Mononuclear cell (primary cell): ENCODE results near the gene CNPY4. TPM values are rescaled to one million over a fixed set of nuclear protein-coding genes. Genes with fewer than 3 reads are reported as not detected.

ENCODE experiments used
- H3K27me3 ChIP-seq: 2 replicates; pipeline ENCODE4 v1.6.0; 2011; ENCODE audit warnings: low read length, control low read depth; ENCODE audit not compliant: insufficient read depth
- H3K4me1 ChIP-seq: 2 replicates; pipeline ENCODE4 v1.5.1; 2011; ENCODE audit warnings: mild to moderate bottlenecking, low read length, control low read depth; ENCODE audit not compliant: insufficient read depth
- H3K4me3 ChIP-seq: 2 replicates; pipeline ENCODE4 v1.5.1; 2011; ENCODE audit warnings: mild to moderate bottlenecking, low read length, moderate library complexity
- H3K9me3 ChIP-seq: 2 replicates; pipeline ENCODE4 v1.5.1; 2011; ENCODE audit warnings: low read depth, mild to moderate bottlenecking, control low read depth, low read length
- total RNA-seq: library from RNA; depleted of rRNA; stranded (reverse); fragments of >200 nt; gene quantifications from one replicate; pipeline ENCODE4 v1.2.3, GENCODE V29; 2012

The CNPY4 gene
- 13.3 TPM for total RNA-seq

DNA sequence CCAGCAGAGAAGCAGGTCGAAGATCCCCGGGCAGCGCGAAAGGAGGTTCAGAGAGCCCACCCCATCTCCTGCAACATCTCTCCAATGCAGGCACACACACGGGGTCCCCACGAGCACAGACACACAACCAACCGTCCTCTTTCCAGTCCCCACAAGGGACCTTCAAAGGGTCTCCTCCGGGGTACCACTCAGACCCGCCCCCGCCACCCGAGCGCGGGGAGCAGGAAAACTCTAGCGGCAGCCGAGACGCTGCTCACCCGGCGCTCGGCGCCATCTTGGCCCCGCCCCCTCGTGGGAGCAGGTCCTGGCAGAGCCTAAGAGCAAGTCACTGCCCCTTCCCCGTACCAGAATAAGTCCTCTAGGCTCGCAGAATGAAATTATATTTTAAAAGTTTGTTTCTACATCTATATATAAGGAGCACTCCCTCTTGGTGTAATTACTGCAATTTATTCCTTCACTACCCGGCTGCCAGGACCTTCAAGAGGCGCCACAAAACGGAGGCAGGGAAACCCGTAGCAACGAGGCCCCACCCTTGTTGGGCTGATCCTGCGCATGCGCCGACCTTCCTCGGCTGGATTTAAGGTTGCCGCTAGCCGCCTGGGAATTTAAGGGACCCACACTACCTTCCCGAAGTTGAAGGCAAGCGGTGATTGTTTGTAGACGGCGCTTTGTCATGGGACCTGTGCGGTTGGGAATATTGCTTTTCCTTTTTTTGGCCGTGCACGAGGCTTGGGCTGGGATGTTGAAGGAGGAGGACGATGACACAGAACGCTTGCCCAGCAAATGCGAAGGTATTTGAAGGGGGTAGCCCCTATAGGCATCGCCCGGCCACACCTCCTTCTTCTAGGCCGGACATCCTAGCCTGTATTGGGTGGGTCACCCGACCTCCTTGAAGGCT is at the start of gene CNPY4, which contains the start of gene TAF6:
Gene CNPY4, plus strand, starts transcription at position 563 of the 898 bp plus-strand sequence. Its CDS starts 111 bp downstream, at position 674.
Gene TAF6, minus strand, starts transcription at position 287 of the 898 bp plus-strand sequence. CDS start 5,149 bp downstream, outside the sequence.
- Histone ChIP-seq H3K4me1 (peaks cover 37% of the 10 kb centered on the region), H3K4me3 (peak within 1 kb of the TSS; percentile 83), H3K27me3 (no peaks in the 10 kb centered on the region), H3K9me3 (no peaks in the 10 kb centered on the region)

DNA sequence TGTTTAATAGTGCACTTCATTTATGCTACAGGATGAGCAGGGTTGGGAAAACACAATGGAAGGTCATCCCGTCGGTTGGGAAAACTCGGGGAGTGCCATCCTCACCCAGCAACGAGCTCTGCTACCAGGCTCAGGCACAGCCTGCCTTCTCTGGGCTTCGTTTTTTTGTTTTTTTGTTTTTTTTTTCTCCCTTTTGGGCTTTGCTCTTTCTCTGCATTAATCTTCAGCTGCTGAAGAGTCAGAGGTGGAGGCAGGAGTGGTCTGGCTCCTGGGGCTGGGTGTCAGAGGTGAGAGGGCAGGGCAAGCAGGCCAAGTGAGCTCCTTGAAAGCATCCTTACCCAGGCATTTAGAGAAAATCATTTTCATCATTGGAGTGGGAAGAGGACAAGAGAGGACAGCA is 49.4 kb upstream of the CNPY4 start:
- Histone ChIP-seq H3K9me3 (peaks cover 27% of the 10 kb centered on the region), H3K4me1 (no peaks in the 10 kb centered on the region), H3K4me3 (no peak overlapping the region), H3K27me3 (no peaks in the 10 kb centered on the region)

DNA sequence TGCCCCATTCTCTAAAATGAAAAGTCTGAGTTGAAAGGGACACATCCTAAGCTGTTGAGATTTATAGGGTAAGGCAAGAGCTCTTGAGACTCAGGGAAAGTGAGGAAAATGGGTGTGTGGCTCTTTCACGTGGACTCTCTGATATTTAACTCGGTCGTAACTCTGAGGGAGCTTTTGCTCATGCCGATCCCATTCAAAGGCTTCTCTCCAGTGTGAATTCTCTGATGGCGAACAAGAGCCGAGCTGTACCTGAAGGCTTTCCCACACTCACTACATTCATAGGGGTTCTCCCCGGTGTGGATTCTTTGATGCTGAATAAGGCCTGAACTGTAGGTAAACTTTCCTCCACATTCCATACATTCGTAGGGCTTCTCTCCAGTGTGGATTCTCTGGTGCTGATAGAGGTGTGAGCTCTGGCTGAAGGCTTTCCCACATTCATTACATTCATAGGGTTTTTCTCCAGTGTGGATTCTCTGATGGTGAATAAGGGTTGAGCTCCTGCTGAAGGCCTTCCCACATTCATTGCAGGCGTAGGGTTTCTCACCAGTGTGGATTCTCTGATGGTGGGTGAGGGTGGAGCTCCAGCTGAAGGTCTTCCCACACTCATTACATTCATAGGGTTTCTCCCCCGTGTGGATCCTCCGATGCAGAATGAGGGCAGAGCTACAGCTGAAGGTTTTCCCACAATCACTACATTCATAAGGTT is 48.3 kb upstream of the CNPY4 start:
- no peak overlapping the region for H3K4me3 ChIP-seq
- no peaks in the 10 kb centered on the region for H3K4me1 ChIP-seq
- H3K9me3 ChIP-seq = peaks cover 27% of the 10 kb centered on the region
- no peaks in the 10 kb centered on the region for H3K27me3 ChIP-seq

DNA sequence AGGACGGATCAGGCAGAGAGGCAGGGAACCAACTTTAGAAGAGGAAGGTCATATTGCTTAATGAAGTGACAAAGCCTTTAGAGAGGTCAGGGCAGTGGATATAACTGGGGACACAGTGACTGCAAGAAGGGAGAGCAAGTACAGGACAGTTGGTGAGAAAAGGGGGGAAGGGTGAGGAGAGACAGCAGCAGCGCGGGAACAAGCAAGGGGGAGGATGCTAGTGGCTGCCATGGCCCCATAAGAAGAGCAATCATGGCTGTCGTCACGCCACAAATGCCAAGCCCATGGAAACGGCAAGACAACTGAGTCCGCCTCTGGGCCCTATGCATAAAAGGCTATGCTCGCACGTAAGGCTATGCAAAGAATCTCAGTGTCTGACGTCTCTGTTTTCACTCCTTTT is 47.0 kb upstream of the CNPY4 start:
- H3K9me3 ChIP-seq = peaks cover 27% of the 10 kb centered on the region
- H3K4me3 ChIP-seq = no peak overlapping the region
- no peaks in the 10 kb centered on the region for H3K27me3 ChIP-seq
- H3K4me1 ChIP-seq = no peaks in the 10 kb centered on the region

GRCh38 chr7:100074841-100075240 is 44.6 kb upstream of the CNPY4 start:
- no peak overlapping the region for H3K4me3 ChIP-seq
- H3K27me3 ChIP-seq = no peaks in the 10 kb centered on the region
- peaks cover 27% of the 10 kb centered on the region for H3K9me3 ChIP-seq
- peaks cover under 1% of the 10 kb centered on the region for H3K4me1 ChIP-seq

- peaks cover 25% of the 10 kb centered on the region for H3K9me3 ChIP-seq
- no peaks in the 10 kb centered on the region for H3K27me3 ChIP-seq
- H3K4me3 ChIP-seq = no peak overlapping the region
- peaks cover 6% of the 10 kb centered on the region for H3K4me1 ChIP-seq
Observed at GRCh38 chr7:100075418-100075817, 44.0 kb upstream of the CNPY4 start.

- peaks cover 8% of the 10 kb centered on the region for H3K9me3 ChIP-seq
- H3K27me3 ChIP-seq = no peaks in the 10 kb centered on the region
- H3K4me3 ChIP-seq = no peak overlapping the region
- H3K4me1 ChIP-seq = peaks cover 17% of the 10 kb centered on the region
Observed at GRCh38 chr7:100077205-100077604, 42.2 kb upstream of the CNPY4 start.

- Histone ChIP-seq H3K4me1 (peaks cover 28% of the 10 kb centered on the region), H3K9me3 (no peaks in the 10 kb centered on the region), H3K27me3 (no peaks in the 10 kb centered on the region), H3K4me3 (no peak overlapping the region)
Observed at GRCh38 chr7:100079024-100079560, 40.3 kb upstream of the CNPY4 start.

GRCh38 chr7:100080907-100081534 is 38.4 kb upstream of the CNPY4 start:
- H3K4me1 ChIP-seq = peaks cover 34% of the 10 kb centered on the region
- H3K27me3 ChIP-seq = no peaks in the 10 kb centered on the region
- no peaks in the 10 kb centered on the region for H3K9me3 ChIP-seq
- H3K4me3 ChIP-seq = peak overlapping the region; percentile 95

DNA sequence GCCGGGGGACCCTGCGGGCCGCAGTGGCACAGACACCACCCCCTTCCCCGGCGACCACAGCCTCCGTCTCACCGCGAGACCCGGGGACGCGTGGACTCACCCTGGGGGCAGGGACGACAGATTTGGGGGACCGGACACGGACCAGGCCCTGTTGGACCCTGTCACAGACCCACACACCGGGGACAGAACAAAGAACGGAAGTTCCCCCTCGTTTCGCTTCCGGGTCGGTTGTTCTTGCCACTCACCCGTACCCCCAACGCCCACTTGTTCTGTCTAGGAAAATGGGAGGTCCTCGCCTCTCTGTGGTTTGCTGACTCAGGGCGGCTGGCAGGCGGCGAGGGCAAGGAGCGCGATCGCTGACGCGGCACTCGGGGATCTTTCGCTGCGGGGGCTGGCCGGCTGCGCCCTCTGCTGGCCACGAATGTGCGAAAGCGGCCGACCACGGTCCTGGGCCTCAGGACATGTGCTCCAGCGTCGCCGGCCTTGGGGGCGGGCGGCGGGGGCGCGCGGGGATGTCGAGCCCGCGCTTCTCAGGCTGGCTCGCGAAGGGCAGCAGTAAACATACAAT is 37.8 kb upstream of the CNPY4 start, which contains the start of gene ZNF3:
Gene ZNF3, minus strand, starts transcription at position 189 of the 568 bp plus-strand sequence. CDS start 4,366 bp downstream, outside the sequence.
- Histone ChIP-seq H3K9me3 (no peaks in the 10 kb centered on the region), H3K27me3 (no peaks in the 10 kb centered on the region), H3K4me1 (peaks cover 34% of the 10 kb centered on the region), H3K4me3 (peak within 1 kb of the TSS; percentile 95)

DNA sequence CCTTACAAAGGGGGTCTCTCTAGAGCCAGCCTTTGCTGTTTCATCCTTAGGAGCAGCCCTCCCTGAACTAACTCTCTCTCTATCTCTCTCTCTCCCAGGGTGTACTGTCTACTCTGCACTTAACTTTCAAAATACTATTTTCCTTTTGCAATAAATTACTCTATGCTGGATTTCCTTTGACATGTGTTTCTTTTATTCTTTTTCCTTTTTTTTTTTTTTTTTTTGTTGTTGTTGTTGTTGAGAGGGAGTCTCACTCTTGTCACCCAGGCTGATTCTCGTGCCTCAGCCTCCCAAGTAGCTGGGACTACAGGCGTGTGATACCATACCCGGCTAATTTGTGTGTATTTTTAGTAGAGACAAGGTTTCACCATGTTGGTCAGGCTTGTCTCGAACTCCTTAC is 36.5 kb upstream of the CNPY4 start:
- Histone ChIP-seq H3K4me3 (no peak overlapping the region), H3K9me3 (no peaks in the 10 kb centered on the region), H3K4me1 (peaks cover 36% of the 10 kb centered on the region), H3K27me3 (no peaks in the 10 kb centered on the region)

DNA sequence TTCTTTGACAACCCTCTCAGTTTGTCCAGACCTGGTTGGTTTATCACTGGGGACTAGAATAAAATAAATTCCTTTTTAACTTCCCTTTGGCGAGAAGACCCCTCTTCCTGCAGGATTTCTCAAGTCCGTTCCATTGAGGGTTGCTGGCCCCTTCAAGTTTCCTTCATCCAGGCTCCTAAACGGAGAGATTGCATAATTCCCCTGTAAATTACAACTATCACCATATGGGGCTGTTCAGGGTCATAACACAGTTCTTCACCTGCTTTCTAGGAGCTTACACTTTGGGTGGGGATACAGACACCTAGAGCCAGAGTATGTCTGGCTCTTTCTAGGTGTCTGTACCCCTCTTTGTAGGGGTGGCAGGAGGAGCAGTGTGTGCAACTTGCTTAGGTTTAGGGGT is 33.9 kb upstream of the CNPY4 start:
- H3K9me3 ChIP-seq = no peaks in the 10 kb centered on the region
- no peak overlapping the region for H3K4me3 ChIP-seq
- no peaks in the 10 kb centered on the region for H3K27me3 ChIP-seq
- H3K4me1 ChIP-seq = peaks cover 46% of the 10 kb centered on the region

DNA sequence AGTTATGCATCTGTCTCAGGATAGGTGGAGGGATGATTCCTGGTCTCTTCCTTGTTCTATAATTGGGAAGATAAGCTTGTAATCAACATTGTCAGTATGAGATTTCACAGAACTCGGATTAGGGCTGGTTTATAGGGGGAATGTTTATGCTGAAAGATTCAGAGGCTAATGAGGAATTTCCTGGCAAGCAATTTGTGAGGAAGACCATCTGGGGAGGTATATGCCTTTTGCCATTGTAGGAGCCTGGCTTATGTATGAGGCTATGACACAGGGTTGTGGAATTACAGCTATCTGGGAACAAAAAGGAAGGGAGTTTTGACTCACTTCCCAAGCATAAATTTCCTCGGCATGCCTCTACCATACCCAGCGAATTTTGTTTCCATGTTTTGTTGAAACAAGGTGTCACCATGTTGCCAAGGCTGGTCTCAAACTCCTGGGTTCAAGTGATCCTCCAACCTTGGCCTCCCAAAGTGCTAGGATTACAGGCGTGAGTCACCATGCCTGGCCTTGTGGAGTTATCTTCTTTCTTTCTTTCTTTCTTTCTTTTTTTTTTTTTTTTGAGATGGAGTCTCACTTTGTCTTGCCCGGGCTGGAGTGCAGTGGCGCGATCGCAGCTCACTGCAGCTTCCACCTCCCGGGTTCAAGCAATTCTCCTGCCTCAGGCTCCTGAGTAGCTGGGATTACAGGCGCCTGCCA is 32.2 kb upstream of the CNPY4 start:
- H3K4me3 ChIP-seq = no peak overlapping the region
- H3K9me3 ChIP-seq = no peaks in the 10 kb centered on the region
- H3K4me1 ChIP-seq = peaks cover 36% of the 10 kb centered on the region
- no peaks in the 10 kb centered on the region for H3K27me3 ChIP-seq

GRCh38 chr7:100088095-100088620 is 31.3 kb upstream of the CNPY4 start:
- Histone ChIP-seq H3K4me1 (peaks cover 26% of the 10 kb centered on the region), H3K9me3 (no peaks in the 10 kb centered on the region), H3K27me3 (no peaks in the 10 kb centered on the region), H3K4me3 (peak overlapping the region; percentile 86)
